AG09309 (cell line): Measurements from ENCODE around the gene LRRC7.

Source experiments
- DNase-seq: peaks from one replicate; pipeline ENCODE4 v3.0.0-alpha.2; 2010; ENCODE audit warnings: low read depth
- H3K4me3 ChIP-seq: 2 replicates; pipeline ENCODE4 v1.5.1; 2011; ENCODE audit warnings: mild to moderate bottlenecking, low read depth, low read length, moderate library complexity; ENCODE audit not compliant: control insufficient read depth
- CTCF ChIP-seq: IDR thresholded peaks from 2 replicates; pipeline ENCODE4 v1.5.1; 2011; ENCODE audit warnings: mild to moderate bottlenecking, low read depth, low read length, inconsistent platforms; ENCODE audit not compliant: insufficient read depth, control insufficient read depth; ENCODE audit errors: missing control alignments

The LRRC7 gene

DNA sequence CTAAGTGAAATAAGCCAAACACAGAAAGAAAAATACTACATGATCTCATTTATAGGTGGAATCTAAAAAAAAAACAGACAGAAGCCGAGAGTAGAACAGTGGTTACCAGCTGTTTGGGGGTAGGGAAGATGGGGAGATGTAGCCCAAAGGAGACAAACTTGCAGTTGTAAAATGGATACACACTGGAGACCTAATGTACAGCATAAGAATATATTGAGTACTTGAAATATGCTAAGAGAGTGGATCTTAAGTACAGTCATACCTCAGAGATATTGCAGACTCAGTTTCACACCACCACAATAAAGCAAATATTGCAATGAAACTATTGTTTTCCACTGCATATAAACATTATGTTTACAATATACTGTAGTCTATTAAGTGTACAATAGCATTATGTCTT is 320.9 kb downstream of the LRRC7 start:
- no peak for TF ChIP-seq CTCF
- H3K4me3 ChIP-seq, result no peak overlapping the region
- no peak for DNase-seq

- DNase-seq, result no peak
- H3K4me3 ChIP-seq, result no peak overlapping the region
- TF ChIP-seq CTCF, result no peak
These were observed 330.8 kb downstream of the LRRC7 start for GRCh38 chr1:69898403-69898947.

DNA sequence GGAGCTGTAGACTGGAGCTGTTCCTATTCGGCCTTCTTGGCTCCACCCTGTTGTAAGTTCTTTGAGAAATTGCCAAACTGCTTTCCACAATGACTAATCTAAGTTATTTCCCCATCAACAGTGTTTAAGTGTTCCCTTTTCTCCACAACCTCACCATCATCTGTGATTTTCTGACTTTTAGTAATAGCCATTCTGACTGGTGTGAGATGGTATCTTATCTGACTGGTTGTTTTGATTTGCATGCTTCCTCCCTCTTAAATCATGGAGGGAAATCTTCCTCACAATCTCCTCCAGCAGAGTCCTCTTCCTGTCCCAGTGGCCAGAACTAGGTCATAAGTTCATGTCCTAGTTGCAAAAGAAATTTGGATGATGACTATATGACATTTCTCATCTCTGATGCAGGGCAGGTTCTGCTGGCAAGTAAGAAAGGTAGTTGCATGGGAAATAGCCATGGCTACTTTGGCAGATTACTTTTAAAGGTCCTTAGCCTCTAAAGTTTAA is 343.6 kb downstream of the LRRC7 start:
- peak; percentile 60 for DNase-seq
- H3K4me3 ChIP-seq, result no peak overlapping the region
- no peak for TF ChIP-seq CTCF

DNA sequence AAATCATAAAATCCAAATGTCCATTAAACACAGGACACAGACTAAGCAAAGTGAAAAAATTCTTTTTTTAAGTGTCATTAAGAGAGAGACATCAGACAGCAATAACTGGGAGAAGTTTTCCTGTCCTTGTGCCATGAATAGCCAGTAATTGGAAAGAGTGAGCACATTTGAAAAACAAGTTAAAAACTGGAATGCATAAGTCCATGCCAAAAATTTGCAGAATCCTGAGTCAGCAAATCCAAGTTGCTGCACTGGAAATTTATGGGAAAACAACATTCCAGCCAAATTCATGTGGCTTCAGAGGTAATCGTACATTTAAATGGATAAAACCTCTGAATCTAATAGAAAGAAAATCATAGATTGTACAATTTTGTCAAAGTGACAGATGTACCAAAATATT is 346.3 kb downstream of the LRRC7 start:
- TF ChIP-seq CTCF, result no peak
- H3K4me3 ChIP-seq, result no peak overlapping the region
- DNase-seq, result peak; percentile 60

DNA sequence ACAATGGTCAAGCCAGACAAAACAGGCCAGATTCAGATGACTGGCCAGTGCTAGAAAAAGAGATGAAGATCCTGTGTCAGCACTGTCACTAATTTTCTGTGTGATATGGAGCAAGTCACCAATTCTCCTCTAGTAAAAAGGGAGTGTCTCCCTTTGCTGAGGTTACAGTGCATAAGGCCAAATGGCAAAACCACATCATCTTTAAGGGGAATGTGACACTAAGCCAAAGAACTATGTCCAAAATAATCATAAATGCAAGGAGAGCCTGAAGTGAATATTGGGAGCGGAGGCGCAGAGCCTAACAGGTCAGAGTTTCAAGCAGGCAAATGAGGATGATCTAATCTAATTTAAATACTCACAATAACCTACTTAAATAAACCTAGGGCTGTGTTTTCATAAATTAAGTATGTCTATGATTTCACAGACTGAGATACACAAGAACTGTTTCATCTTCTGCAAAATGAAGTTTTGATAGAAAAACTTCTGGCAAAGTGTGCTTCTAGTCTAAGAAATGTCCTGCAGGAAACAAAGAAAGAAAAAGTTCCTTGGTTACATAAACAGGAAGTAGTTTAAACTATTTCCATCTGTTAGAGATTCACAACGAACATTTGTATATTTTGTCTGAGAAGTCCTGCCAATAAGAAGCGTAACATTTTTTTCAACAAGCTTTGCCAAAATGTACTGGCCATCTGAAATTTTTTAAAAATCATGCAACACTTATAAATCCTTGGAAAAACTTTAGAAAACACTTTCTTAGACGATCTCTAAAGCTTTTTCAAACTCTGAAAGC is 347.4 kb downstream of the LRRC7 start:
- no peak for TF ChIP-seq CTCF
- peak; percentile 5 for DNase-seq
- H3K4me3 ChIP-seq, result no peak overlapping the region

DNA sequence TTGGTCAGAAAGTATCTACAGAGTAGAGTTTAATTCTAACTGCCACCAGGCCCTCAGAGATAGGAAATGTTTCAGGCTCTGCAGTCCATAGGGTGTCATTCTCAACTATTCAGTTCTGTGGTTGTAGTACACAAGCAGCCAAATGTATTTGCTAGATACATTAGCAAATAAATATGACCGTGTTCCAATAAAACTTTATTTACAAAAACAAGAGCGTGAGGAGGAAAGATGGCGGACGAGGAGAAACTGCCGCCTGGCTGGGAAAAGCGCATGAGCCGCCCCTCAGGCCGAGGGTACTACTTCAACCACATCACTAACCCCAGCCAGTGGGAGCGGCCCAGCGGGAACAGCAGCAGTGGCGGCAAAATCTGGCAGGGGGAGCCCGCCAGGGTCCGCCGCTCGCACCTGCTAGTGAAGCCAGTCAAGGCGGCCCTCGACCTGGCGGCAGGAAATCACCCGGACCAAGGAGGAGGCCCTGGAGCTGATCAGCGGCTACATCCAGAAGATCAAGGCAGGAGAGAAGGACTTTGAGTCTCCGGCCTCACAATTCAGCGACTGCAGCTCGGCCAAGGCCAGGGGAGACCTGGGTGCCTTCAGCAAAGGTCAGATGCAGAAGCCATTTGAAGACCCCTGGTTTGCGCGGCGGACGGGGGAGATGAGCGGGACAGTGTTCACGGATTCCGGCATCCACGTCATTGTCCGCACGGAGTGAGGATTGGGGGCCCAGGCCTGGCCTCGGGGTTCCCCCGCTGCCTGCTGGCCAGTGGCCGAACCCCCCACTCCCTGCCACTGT is 351.6 kb downstream of the LRRC7 start:
- no peak for DNase-seq
- TF ChIP-seq CTCF, result no peak
- H3K4me3 ChIP-seq, result no peak overlapping the region
